ENCODE data around the gene CX3CL1. TPM values are rescaled to one million over a fixed set of nuclear protein-coding genes. Genes with fewer than 3 reads are reported as not detected.

The CX3CL1 gene
- total and polyA plus RNA-seq, 2 of the 13 experiments (the other 11 are each of a cell fraction or from before 2014, with no cell fraction given), result 57.3 to 60.8 TPM

GRCh38 chr16:57356547-57356946 is 15.7 kb upstream of the CX3CL1 start:
- Histone ChIP-seq H3K27ac (ENCODE audit: extremely low read length, insufficient read depth, low read length) (no peak overlapping the region), H3K4me1 (ENCODE audit: insufficient read depth, low read length) (peaks cover 26% of the 10 kb centered on the region), H3K9ac (ENCODE audit: insufficient read depth, low read depth, low read length) (no peak overlapping the region), H3K9me3 (ENCODE audit: low read length) (no peaks in the 10 kb centered on the region), H3K79me2 (ENCODE audit: insufficient read depth, low read length) (no peaks in the 10 kb centered on the region), H3K36me3 (replicated peaks in 1 of 2; ENCODE audit: control insufficient read depth in 1 of 2, insufficient read depth in 2 of 2, low read length in 2 of 2) (no peaks in the 10 kb centered on the region), H4K20me1 (ENCODE audit: insufficient read depth, low read length) (no peaks in the 10 kb centered on the region), H3K4me2 (ENCODE audit: low read depth, low read length) (no peak overlapping the region), H3K27me3 (ENCODE audit: control insufficient read depth in 1 of 2, insufficient read depth in 2 of 2, low read length in 2 of 2) (peaks cover 0 to 21% of the 10 kb centered on the region in 2 experiments; a peak in 3 of 5 replicates), H3K4me3 (replicated peaks in 1 of 3; ENCODE audit: insufficient read depth in 1 of 3, low read depth in 2 of 3, low read length in 3 of 3) (no peak overlapping the region), H2AFZ (ENCODE audit: low read length) (no peak overlapping the region)
- ChIA-PET CTCF (ENCODE audit: low intra/inter-chr PET ratio, low total read pairs) (no interaction called here), POLR2A (interaction anchor here (2.0 kb wide), 1 partner anchor 16 kb away, joined by 11 read pairs; the partner anchor contains the start of gene CX3CL1)
- in situ Hi-C loops (cut with HindIII; ENCODE audit: extremely low pct_ligation_motif_present, low pct_unique_long_range_greater_than_20kb), result no loop called here
- WGBS (ENCODE audit: low lambda C conversion rate), result 27% methylated on average over 4 of the region's 4 CpGs
- intact Hi-C loops (cut with micrococcal nuclease; ENCODE audit: unreplicated experiment), result no loop called here
- FAIRE-seq (no peak), ATAC-seq (no peak), DNase-seq (ENCODE audit: low spot score) (no peak)
- TF ChIP-seq ZBTB26 (CRISPR knock-in tag; IDR thresholded peaks at IDR 0.05; ENCODE audit: borderline replicate concordance) (no peak), ZNF460 (CRISPR knock-in tag; IDR thresholded peaks at IDR 0.05; ENCODE audit: borderline replicate concordance) (peak; percentile 91)
- no TSS peak for BruUV-seq (replicated peaks)

GRCh38 chr16:57357330-57358085 is 14.8 kb upstream of the CX3CL1 start:
- in situ Hi-C loops (cut with HindIII; ENCODE audit: extremely low pct_ligation_motif_present, low pct_unique_long_range_greater_than_20kb), result no loop called here
- WGBS (ENCODE audit: low lambda C conversion rate), result 27% methylated on average over 9 of the region's 9 CpGs
- H2AFZ ChIP-seq (ENCODE audit: low read length), result peak overlapping the region; percentile 2
- TF ChIP-seq TCF7 (IDR thresholded peaks at IDR 0.05; ENCODE audit: low read depth), result peak; percentile 50; the same call in 1 of the 2 replicates
- TF ChIP-seq ZNF710 (CRISPR knock-in tag; IDR thresholded peaks at IDR 0.05; ENCODE audit: borderline replicate concordance), result no peak
- 0 out of 2 replicates have a peak, but pooled peaks have one; percentile 56 for TF ChIP-seq HES4 (CRISPR knock-in tag; IDR thresholded peaks at IDR 0.05; ENCODE audit: borderline replicate concordance)
- 0 out of 2 replicates have a peak, but pooled peaks have one; percentile 11 for TF ChIP-seq NR2F6 (IDR thresholded peaks at IDR 0.05)
- no peak for TF ChIP-seq NR2F6 (CRISPR knock-in tag; IDR thresholded peaks at IDR 0.05)
- TF ChIP-seq KLF12 (CRISPR knock-in tag; IDR thresholded peaks at IDR 0.05; ENCODE audit: borderline replicate concordance), result no peak

More at GRCh38 chr16:57357330-57358085, 14.8 kb upstream of the CX3CL1 start:
- H3K9ac ChIP-seq (ENCODE audit: insufficient read depth, low read depth, low read length), result 0 out of 2 replicates have a peak overlapping the region, but pooled peaks have one; percentile 7
- FAIRE-seq (no peak), ATAC-seq (peak; percentile 53), DNase-seq (ENCODE audit: low spot score) (peak; percentile 46)
- no peaks in the 10 kb centered on the region for H3K79me2 ChIP-seq (ENCODE audit: insufficient read depth, low read length)
- no peak overlapping the region for H3K27ac ChIP-seq (ENCODE audit: extremely low read length, insufficient read depth, low read length)
- peaks cover 0 to 21% of the 10 kb centered on the region in 2 experiments; a peak in 3 of 5 replicates for H3K27me3 ChIP-seq (ENCODE audit: control insufficient read depth in 1 of 2, insufficient read depth in 2 of 2, low read length in 2 of 2)
- H3K36me3 ChIP-seq (replicated peaks in 1 of 2; ENCODE audit: control insufficient read depth in 1 of 2, insufficient read depth in 2 of 2, low read length in 2 of 2), result no peaks in the 10 kb centered on the region
- H3K4me2 ChIP-seq (ENCODE audit: low read depth, low read length), result peak overlapping the region; percentile 48
- H3K4me1 ChIP-seq (ENCODE audit: insufficient read depth, low read length), result peaks cover 23% of the 10 kb centered on the region
- no peak overlapping the region; a peak in 1 of 6 replicates for H3K4me3 ChIP-seq (replicated peaks in 1 of 3; ENCODE audit: insufficient read depth in 1 of 3, low read depth in 2 of 3, low read length in 3 of 3)
- no peaks in the 10 kb centered on the region for H3K9me3 ChIP-seq (ENCODE audit: low read length)
- CTCF ChIA-PET (ENCODE audit: low intra/inter-chr PET ratio, low total read pairs), result no interaction called here
- H4K20me1 ChIP-seq (ENCODE audit: insufficient read depth, low read length), result no peaks in the 10 kb centered on the region
- POLR2A ChIA-PET, result interaction anchor here (2.0 kb wide), 1 partner anchor 15 kb away, joined by 11 read pairs; the partner anchor contains the start of gene CX3CL1
- BruUV-seq (replicated peaks), result no TSS peak
- intact Hi-C loops (cut with micrococcal nuclease; ENCODE audit: unreplicated experiment), result no loop called here

All from HepG2 (cell line).